Activated T-cell treated with anti-CD3 and anti-CD28 coated beads, Interleukin-2, amount 50 U/mL, for 72 hours (primary cell): Measurements from ENCODE around the gene PIK3R3. TPM values are rescaled to one million over a fixed set of nuclear protein-coding genes. Genes with fewer than 3 reads are reported as not detected.
"Not testable (repeated sequence)": the region's sequence is repeated elsewhere in the genome, so short reads cannot be mapped to it uniquely, and the experiment has no call there.

Experiments
- ATAC-seq, 2 donors: fragments of 150-1000 bp; cut with Tn5 transposase; replicated peaks in 1 of 2; 2 replicates each; pipeline ENCODE4 v1.10.0; 2021; ENCODE audit warnings: moderate library complexity in 2 of 2, mild to moderate bottlenecking in 1 of 2
- DNase-seq, 2 donors: peaks; one replicate each; pipeline ENCODE4 v3.0.0; 2021 to 2022; ENCODE audit warnings: mixed read lengths in 1 of 2
- H3K27ac Mint-ChIP-seq: one replicate; pipeline ENCODE4 v1.8.0; 2022; ENCODE audit warnings: mild to moderate bottlenecking, moderate library complexity, mixed read lengths
- H3K27me3 Mint-ChIP-seq: one replicate; pipeline ENCODE4 v1.8.0; 2022; ENCODE audit warnings: low read depth, mixed read lengths
- H3K36me3 Mint-ChIP-seq, 2 donors: one replicate each; pipeline ENCODE4 v1.8.0; 2022; ENCODE audit warnings: mixed read lengths in 2 of 2, mild to moderate bottlenecking in 1 of 2; ENCODE audit not compliant: insufficient read depth in 2 of 2
- H3K4me1 Mint-ChIP-seq: one replicate; pipeline ENCODE4 v1.8.0; 2022; ENCODE audit warnings: low read depth, mixed read lengths
- H3K4me3 Mint-ChIP-seq, 2 donors: one replicate each; pipeline ENCODE4 v1.8.0; 2022; ENCODE audit warnings: mild to moderate bottlenecking in 2 of 2, mixed read lengths in 2 of 2, moderate library complexity in 2 of 2
- H3K9me3 Mint-ChIP-seq, 2 donors: one replicate each; pipeline ENCODE4 v1.8.0; 2022; ENCODE audit warnings: mixed read lengths in 2 of 2
- total RNA-seq, 2 donors: library from RNA; stranded (reverse); gene quantifications; one replicate each; pipeline ENCODE4 v1.2.3, GENCODE V29; 2022

Gene PIK3R3
- total RNA-seq, 2 donors from 2014 or later = 0.89 to 0.93 TPM

GRCh38 chr1:46062651-46063319 lies 69.6 kb downstream of the PIK3R3 start:
- Mint-ChIP-seq H3K9me3 (no peaks in the 10 kb centered on the region), H3K27me3 (no peaks in the 10 kb centered on the region), H3K4me1 (peaks cover 19% of the 10 kb centered on the region), H3K36me3 (no peaks in the 10 kb centered on the region), H3K27ac (peak overlapping the region; percentile 89), H3K4me3 (peak overlapping the region in 1 of 2 donors; percentile 43)
- ATAC-seq = peak; percentile 51 to 65
- DNase-seq = peak; percentile 48 to 68

GRCh38 chr1:46061146-46061545 lies 71.3 kb downstream of the PIK3R3 start:
- Mint-ChIP-seq H3K36me3 (no peaks in the 10 kb centered on the region), H3K4me3 (no peak overlapping the region), H3K27me3 (peaks cover 5% of the 10 kb centered on the region), H3K9me3 (peaks cover 0 to 5% of the 10 kb centered on the region in 2 donors), H3K27ac (no peak overlapping the region), H3K4me1 (peaks cover 19% of the 10 kb centered on the region)
- ATAC-seq (no peak), DNase-seq (no peak)

DNA sequence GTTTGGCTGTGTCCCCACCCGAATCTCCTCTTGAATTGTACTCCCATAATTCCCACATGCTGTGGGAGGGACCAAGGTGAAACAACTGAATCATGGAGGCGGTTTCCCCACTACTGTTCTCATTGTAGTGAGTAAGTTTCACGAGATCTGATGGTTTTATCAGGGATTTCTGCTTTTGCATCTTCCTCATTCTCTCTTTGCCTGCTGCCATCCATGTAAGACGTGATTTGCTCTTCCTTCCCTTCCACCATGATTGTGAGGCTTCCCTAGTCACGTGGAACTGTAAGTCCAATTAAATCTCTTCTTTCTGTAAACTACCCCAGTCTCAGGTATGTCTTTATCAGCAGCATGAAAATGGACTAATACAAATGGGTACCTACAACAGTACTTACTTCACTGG lies 73.5 kb downstream of the PIK3R3 start:
- H3K4me3 Mint-ChIP-seq = no peak overlapping the region
- peaks cover 0 to 5% of the 10 kb centered on the region in 2 donors for H3K9me3 Mint-ChIP-seq
- no peak for ATAC-seq
- DNase-seq = no peak
- H3K27me3 Mint-ChIP-seq = peaks cover 5% of the 10 kb centered on the region
- H3K4me1 Mint-ChIP-seq = peaks cover 19% of the 10 kb centered on the region
- no peaks in the 10 kb centered on the region for H3K36me3 Mint-ChIP-seq
- no peak overlapping the region for H3K27ac Mint-ChIP-seq

DNA sequence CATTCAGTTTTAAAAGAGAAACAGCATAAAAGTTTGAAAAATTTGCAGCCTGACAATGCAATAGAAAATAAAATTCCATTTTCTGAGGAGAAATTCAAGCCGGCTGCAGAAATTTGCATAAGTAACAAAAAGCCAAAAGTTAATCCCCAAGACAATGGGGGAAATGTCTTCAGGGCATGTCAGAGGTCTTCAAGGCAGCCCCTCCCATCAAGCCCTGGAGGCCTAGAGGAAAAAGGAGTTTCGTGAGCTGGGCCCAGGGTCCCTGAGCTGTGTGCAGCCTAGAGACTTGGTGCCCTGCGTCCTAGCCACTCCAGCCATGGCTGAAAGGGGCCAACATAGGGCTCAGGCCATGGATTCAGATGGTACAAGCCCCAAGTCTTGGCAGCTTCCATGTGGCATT lies 74.6 kb downstream of the PIK3R3 start:
- peaks cover 5% of the 10 kb centered on the region for H3K27me3 Mint-ChIP-seq
- H3K27ac Mint-ChIP-seq = no peak overlapping the region
- no peak overlapping the region for H3K4me3 Mint-ChIP-seq
- ATAC-seq = no peak
- no peaks in the 10 kb centered on the region for H3K36me3 Mint-ChIP-seq
- peaks cover 17% of the 10 kb centered on the region for H3K4me1 Mint-ChIP-seq
- no peak for DNase-seq
- peaks cover 0 to 5% of the 10 kb centered on the region in 2 donors for H3K9me3 Mint-ChIP-seq

DNA sequence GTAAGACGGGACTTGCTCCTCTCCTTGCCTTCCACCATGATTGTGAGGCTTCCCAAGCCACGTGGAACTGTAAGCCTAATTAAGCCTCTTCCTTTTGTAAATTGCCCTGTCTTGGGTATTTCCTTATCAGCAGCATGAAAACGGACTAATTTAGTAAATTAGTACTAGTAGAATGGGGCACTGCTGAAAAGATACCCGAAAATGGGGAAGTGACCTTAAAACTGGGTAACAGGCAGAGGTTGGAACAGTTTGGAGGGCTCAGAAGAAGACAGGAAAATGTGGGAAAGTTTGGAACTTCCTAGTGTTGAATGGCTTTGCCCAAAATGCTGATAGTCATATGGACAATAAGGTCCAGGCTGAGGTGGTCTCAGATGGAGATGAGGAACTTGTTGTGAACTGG lies 75.2 kb downstream of the PIK3R3 start:
- not testable (repeated sequence) for ATAC-seq, DNase-seq, H3K27me3 Mint-ChIP-seq, H3K9me3 Mint-ChIP-seq, H3K4me3 Mint-ChIP-seq, H3K36me3 Mint-ChIP-seq, H3K27ac Mint-ChIP-seq
- H3K4me1 Mint-ChIP-seq = peaks cover 12% of the 10 kb centered on the region

DNA sequence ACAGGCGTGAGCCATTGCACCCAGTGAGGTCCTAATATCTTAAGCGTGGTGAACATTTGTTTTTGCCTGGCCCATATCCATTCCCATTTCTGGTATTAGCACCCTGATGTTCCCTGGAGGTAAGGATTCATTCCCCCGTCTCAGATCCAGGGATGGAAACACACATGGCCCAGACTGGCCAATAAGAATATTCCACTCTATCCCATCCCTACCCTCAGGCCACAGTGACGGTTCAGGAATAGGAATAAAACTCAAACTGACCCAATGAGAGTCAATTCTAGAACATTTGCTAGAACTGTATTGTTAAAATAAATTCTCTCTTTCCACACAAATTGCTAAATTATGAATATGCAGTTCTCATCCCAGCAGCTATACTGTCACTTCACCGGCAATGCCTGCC lies 76.1 kb downstream of the PIK3R3 start:
- DNase-seq = no peak
- Mint-ChIP-seq H3K9me3 (peaks cover 0 to 5% of the 10 kb centered on the region in 2 donors), H3K4me1 (peaks cover 3% of the 10 kb centered on the region), H3K4me3 (no peak overlapping the region), H3K36me3 (no peaks in the 10 kb centered on the region), H3K27ac (no peak overlapping the region), H3K27me3 (peaks cover 5% of the 10 kb centered on the region)
- ATAC-seq = no peak

DNA sequence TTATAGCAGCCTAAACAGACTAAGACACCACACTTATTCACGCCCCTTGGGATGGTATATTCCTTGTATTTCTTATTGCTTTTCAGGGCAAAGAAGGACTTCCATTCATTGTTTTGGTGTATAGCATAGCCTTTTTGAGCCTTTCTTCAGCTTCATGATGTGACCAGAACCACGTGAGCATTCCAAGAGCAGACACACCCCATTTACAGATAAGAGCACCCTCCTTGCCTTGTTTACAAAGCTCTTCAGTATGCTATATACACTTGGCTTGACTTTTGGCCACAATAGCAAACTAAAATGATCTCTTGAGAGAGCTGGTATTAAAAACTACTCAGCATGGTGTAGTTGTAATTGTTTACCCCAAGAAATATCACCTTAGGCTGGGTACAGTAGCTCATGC lies 78.7 kb downstream of the PIK3R3 start:
- no peak overlapping the region for H3K27ac Mint-ChIP-seq
- no peaks in the 10 kb centered on the region for H3K4me1 Mint-ChIP-seq
- H3K4me3 Mint-ChIP-seq = no peak overlapping the region
- DNase-seq (no peak), ATAC-seq (no peak)
- H3K9me3 Mint-ChIP-seq = peaks cover 0 to 5% of the 10 kb centered on the region in 2 donors
- peaks cover 5% of the 10 kb centered on the region for H3K27me3 Mint-ChIP-seq
- H3K36me3 Mint-ChIP-seq = no peaks in the 10 kb centered on the region

GRCh38 chr1:46044116-46044515 lies 88.3 kb downstream of the PIK3R3 start:
- DNase-seq (no peak), ATAC-seq (no peak)
- H3K4me1 Mint-ChIP-seq = peaks cover 6% of the 10 kb centered on the region
- H3K36me3 Mint-ChIP-seq = no peaks in the 10 kb centered on the region
- no peaks in the 10 kb centered on the region for H3K9me3 Mint-ChIP-seq
- no peak overlapping the region for H3K4me3 Mint-ChIP-seq
- peaks cover 6% of the 10 kb centered on the region for H3K27me3 Mint-ChIP-seq
- no peak overlapping the region for H3K27ac Mint-ChIP-seq

DNA sequence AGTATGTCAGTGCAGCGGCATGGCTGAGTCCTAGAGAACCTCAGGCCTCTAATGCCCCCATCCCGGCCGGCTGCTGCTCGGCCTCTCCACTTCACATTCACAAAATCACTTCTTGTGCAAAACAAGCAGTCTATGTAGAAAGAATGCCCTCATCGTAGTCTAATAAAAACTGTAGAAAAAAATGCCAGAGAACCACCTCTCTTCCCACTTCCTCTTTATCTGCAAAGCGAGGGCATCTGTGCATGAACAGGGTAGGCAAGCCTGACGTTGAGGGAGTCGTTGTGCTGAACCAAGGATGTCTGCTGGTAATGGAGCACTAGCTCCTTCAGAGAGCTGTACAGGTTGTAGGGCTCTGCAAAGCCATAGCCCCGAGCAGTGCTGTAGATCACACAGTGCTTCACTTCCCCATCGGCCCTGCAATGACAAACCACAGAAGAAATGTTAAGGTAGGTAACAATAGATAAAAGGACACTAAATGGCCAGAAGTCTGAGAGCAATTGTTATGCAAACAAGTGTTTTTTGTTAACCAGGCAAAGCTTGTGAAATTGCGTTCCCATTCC lies 88.9 kb downstream of the PIK3R3 start:
- H3K4me3 Mint-ChIP-seq = no peak overlapping the region
- H3K27ac Mint-ChIP-seq = peak overlapping the region; percentile 18
- H3K27me3 Mint-ChIP-seq = peaks cover 6% of the 10 kb centered on the region
- H3K36me3 Mint-ChIP-seq = no peaks in the 10 kb centered on the region
- DNase-seq = no peak
- ATAC-seq = no peak
- peaks cover 6% of the 10 kb centered on the region for H3K4me1 Mint-ChIP-seq
- no peaks in the 10 kb centered on the region for H3K9me3 Mint-ChIP-seq

DNA sequence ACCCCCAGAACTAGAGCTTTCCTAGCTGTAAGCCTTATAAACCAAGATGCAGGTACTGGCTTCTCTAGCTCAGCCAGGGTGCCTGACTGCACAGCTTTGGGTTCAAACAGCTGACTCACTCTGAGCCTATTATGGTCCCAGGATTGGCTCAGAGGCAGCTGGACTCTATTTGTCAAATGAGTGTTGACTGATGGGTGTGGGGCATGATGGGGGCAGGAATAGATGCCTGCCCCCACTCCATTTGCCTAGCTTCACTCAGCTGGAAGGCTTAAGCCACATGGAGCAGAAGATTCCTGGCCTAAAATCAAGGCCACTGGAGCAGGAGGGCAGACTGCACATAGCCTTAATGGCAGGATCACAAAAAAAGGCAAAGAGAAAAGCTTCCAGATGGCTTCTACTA lies 90.5 kb downstream of the PIK3R3 start:
- Mint-ChIP-seq H3K36me3 (no peaks in the 10 kb centered on the region), H3K4me3 (no peak overlapping the region), H3K9me3 (no peaks in the 10 kb centered on the region), H3K4me1 (peaks cover 6% of the 10 kb centered on the region), H3K27ac (no peak overlapping the region), H3K27me3 (peaks cover 6% of the 10 kb centered on the region)
- ATAC-seq (no peak), DNase-seq (no peak)

DNA sequence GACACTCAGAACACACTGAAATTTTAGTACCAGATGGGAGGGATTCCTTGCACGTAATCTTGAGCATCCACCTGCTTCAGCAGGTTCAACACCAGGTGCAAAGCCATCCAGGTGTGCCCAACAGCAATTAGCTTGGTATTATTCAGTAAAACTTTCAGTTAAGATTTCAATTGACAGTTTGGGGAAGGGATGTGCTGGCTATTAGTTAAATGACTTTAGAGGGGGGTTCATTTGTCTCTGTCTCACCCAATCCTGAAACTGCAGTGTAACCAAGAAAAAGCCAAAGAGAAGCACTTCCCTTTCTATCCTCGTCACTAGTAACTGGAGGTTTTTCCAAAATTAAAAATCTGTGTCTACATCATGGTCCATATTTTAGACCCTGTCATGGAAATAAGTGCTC lies 90.9 kb downstream of the PIK3R3 start:
- Mint-ChIP-seq H3K27me3 (peaks cover 6% of the 10 kb centered on the region), H3K9me3 (no peaks in the 10 kb centered on the region), H3K4me3 (no peak overlapping the region), H3K36me3 (no peaks in the 10 kb centered on the region), H3K4me1 (peaks cover 6% of the 10 kb centered on the region), H3K27ac (no peak overlapping the region)
- ATAC-seq (no peak), DNase-seq (no peak)

GRCh38 chr1:46039571-46040052 lies 92.8 kb downstream of the PIK3R3 start:
- Mint-ChIP-seq H3K27me3 (peaks cover 6% of the 10 kb centered on the region), H3K27ac (no peak overlapping the region), H3K4me1 (peaks cover 6% of the 10 kb centered on the region), H3K4me3 (no peak overlapping the region), H3K36me3 (no peaks in the 10 kb centered on the region), H3K9me3 (no peaks in the 10 kb centered on the region)
- ATAC-seq (no peak), DNase-seq (no peak)

GRCh38 chr1:46036894-46037839 lies 95.3 kb downstream of the PIK3R3 start:
- H3K27me3 Mint-ChIP-seq = no peaks in the 10 kb centered on the region
- peak; percentile 76 to 84 for ATAC-seq
- no peaks in the 10 kb centered on the region for H3K4me1 Mint-ChIP-seq

More at GRCh38 chr1:46036894-46037839, 95.3 kb downstream of the PIK3R3 start:
- peak; percentile 83 to 88 for DNase-seq
- Mint-ChIP-seq H3K27ac (no peak overlapping the region), H3K4me3 (no peak overlapping the region), H3K36me3 (no peaks in the 10 kb centered on the region), H3K9me3 (no peaks in the 10 kb centered on the region)
